Measurements from ENCODE around the gene WDR45.

The WDR45 gene

GRCh38 chrX:49117581-49117980, 37.9 kb upstream of the WDR45 start:
- TF ChIP-seq SPI1 (IDR thresholded peaks at IDR 0.05; ENCODE audit: borderline replicate concordance, low read depth) (no peak), POLR2AphosphoS5 (IDR thresholded peaks at IDR 0.05; ENCODE audit: low read depth) (no peak), GABPA (IDR thresholded peaks at IDR 0.05; ENCODE audit: low read depth) (no peak)
- TF ChIP-seq, protein P1, sequence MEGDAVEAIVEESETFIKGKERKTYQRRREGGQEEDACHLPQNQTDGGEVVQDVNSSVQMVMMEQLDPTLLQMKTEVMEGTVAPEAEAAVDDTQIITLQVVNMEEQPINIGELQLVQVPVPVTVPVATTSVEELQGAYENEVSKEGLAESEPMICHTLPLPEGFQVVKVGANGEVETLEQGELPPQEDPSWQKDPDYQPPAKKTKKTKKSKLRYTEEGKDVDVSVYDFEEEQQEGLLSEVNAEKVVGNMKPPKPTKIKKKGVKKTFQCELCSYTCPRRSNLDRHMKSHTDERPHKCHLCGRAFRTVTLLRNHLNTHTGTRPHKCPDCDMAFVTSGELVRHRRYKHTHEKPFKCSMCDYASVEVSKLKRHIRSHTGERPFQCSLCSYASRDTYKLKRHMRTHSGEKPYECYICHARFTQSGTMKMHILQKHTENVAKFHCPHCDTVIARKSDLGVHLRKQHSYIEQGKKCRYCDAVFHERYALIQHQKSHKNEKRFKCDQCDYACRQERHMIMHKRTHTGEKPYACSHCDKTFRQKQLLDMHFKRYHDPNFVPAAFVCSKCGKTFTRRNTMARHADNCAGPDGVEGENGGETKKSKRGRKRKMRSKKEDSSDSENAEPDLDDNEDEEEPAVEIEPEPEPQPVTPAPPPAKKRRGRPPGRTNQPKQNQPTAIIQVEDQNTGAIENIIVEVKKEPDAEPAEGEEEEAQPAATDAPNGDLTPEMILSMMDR (IDR thresholded peaks at IDR 0.05; ENCODE audit: insufficient read depth, low read length), result no peak
- TF ChIP-seq, protein P2, sequence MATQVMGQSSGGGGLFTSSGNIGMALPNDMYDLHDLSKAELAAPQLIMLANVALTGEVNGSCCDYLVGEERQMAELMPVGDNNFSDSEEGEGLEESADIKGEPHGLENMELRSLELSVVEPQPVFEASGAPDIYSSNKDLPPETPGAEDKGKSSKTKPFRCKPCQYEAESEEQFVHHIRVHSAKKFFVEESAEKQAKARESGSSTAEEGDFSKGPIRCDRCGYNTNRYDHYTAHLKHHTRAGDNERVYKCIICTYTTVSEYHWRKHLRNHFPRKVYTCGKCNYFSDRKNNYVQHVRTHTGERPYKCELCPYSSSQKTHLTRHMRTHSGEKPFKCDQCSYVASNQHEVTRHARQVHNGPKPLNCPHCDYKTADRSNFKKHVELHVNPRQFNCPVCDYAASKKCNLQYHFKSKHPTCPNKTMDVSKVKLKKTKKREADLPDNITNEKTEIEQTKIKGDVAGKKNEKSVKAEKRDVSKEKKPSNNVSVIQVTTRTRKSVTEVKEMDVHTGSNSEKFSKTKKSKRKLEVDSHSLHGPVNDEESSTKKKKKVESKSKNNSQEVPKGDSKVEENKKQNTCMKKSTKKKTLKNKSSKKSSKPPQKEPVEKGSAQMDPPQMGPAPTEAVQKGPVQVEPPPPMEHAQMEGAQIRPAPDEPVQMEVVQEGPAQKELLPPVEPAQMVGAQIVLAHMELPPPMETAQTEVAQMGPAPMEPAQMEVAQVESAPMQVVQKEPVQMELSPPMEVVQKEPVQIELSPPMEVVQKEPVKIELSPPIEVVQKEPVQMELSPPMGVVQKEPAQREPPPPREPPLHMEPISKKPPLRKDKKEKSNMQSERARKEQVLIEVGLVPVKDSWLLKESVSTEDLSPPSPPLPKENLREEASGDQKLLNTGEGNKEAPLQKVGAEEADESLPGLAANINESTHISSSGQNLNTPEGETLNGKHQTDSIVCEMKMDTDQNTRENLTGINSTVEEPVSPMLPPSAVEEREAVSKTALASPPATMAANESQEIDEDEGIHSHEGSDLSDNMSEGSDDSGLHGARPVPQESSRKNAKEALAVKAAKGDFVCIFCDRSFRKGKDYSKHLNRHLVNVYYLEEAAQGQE (IDR thresholded peaks at IDR 0.05; ENCODE audit: insufficient replicate concordance, low read depth), result no peak
- no peak for DNase-seq (ENCODE audit: low read depth in 1 of 2, low spot score in 1 of 2)
- no peak overlapping the region for H3K27ac ChIP-seq (replicated peaks)
- no peak overlapping the region for H3K4me3 ChIP-seq (replicated peaks; ENCODE audit: insufficient read depth, low read length)
- H3K27me3 ChIP-seq (ENCODE audit: insufficient read depth, poor library complexity, severe bottlenecking), result no peaks in the 10 kb centered on the region

DNA sequence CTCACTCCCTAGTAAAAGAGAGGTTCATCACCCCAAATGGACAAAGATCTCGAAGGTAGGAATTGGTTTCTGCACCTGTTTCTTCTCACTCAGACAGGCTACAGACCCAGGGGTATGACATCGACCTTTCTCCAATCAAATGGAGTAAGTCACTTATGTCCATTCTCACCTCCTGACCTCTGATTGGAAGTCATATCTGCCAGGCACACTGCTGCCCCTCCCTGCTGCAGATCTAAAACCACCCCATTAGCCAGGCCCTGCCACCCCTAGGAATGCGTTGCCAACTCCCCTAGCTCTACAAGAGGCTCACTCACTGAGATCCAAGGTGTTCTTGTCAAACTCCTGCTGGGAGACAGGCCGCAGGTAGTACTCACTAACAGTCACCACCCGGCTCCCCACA, 37.0 kb upstream of the WDR45 start:
- Histone ChIP-seq H3K27me3 (ENCODE audit: insufficient read depth, poor library complexity, severe bottlenecking) (no peaks in the 10 kb centered on the region), H3K27ac (replicated peaks) (no peak overlapping the region), H3K4me3 (replicated peaks; ENCODE audit: insufficient read depth, low read length) (no peak overlapping the region)
- no peak for TF ChIP-seq SPI1 (IDR thresholded peaks at IDR 0.05; ENCODE audit: borderline replicate concordance, low read depth)
- DNase-seq (ENCODE audit: low read depth in 1 of 2, low spot score in 1 of 2), result no peak

- no peak overlapping the region for H3K27ac ChIP-seq (replicated peaks)
- no peak for DNase-seq (ENCODE audit: low read depth in 1 of 2, low spot score in 1 of 2)
- no peak overlapping the region for H3K4me3 ChIP-seq (replicated peaks; ENCODE audit: insufficient read depth, low read length)
- TF ChIP-seq, protein P1 (IDR thresholded peaks at IDR 0.05; ENCODE audit: insufficient read depth, low read length), result no peak
- TF ChIP-seq SPI1 (IDR thresholded peaks at IDR 0.05; ENCODE audit: borderline replicate concordance, low read depth) (no peak), POLR2AphosphoS5 (IDR thresholded peaks at IDR 0.05; ENCODE audit: low read depth) (no peak), GABPA (IDR thresholded peaks at IDR 0.05; ENCODE audit: low read depth) (no peak)
- TF ChIP-seq, protein P2 (IDR thresholded peaks at IDR 0.05; ENCODE audit: insufficient replicate concordance, low read depth), result no peak
- H3K27me3 ChIP-seq (ENCODE audit: insufficient read depth, poor library complexity, severe bottlenecking), result no peaks in the 10 kb centered on the region
Measured at GRCh38 chrX:49116076-49116475, 36.4 kb upstream of the WDR45 start.

- Histone ChIP-seq H3K4me3 (replicated peaks; ENCODE audit: insufficient read depth, low read length) (no peak overlapping the region), H3K27ac (replicated peaks) (no peak overlapping the region), H3K27me3 (ENCODE audit: insufficient read depth, poor library complexity, severe bottlenecking) (no peaks in the 10 kb centered on the region)
- no peak for TF ChIP-seq GABPA (IDR thresholded peaks at IDR 0.05; ENCODE audit: low read depth)
- TF ChIP-seq, protein P1 (IDR thresholded peaks at IDR 0.05; ENCODE audit: insufficient read depth, low read length), result no peak
- TF ChIP-seq SPI1 (IDR thresholded peaks at IDR 0.05; ENCODE audit: borderline replicate concordance, low read depth), result no peak
- TF ChIP-seq, protein P2 (IDR thresholded peaks at IDR 0.05; ENCODE audit: insufficient replicate concordance, low read depth), result no peak
- TF ChIP-seq POLR2AphosphoS5 (IDR thresholded peaks at IDR 0.05; ENCODE audit: low read depth), result no peak
- no peak for DNase-seq (ENCODE audit: low read depth in 1 of 2, low spot score in 1 of 2)
Measured at GRCh38 chrX:49111791-49112190, 32.1 kb upstream of the WDR45 start.

Measured in HL-60 (cell line).